Measurements from ENCODE around the gene USB1. TPM values are rescaled to one million over a fixed set of nuclear protein-coding genes. Genes with fewer than 3 reads are reported as not detected.

Gene USB1
- total RNA-seq, 1 experiment from 2014 or later, result 106 TPM

DNA sequence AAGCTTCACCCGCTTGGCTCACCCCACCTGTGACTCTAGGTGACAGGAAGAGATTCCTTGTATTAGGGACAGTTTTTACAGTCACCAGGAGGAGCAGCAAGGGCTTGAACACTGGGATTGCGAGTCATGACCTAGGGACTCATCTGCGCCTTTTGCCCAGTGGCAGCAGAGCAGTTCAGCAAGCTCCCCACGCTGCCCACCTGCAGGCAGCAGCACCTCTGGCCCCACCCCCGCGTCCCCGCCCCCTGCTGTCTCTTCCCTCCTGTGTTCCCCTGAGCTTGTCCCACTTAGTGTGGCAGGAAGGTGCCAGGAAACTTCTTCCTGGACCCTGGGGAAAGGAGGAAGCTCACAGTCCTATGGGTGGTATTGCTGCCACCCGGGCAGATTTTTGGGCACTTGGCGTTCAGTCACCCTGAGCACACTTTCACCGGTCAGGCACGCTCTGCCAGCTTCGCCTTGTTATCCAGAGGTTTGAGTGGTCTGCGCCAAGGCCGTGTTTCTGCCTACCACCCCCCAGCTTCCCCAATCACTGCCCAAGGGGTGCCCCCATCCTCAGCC, 33.0 kb downstream of the USB1 start:
- DNase-seq (ENCODE audit: low spot score), result no peak
- TF ChIP-seq EZH2 (IDR thresholded peaks at IDR 0.05; ENCODE audit: borderline replicate concordance, low read depth, low read length, poor library complexity, severe bottlenecking) (no peak), CTCF (conservative IDR thresholded peaks at IDR 0.05; ENCODE audit: low read depth, low read length) (no peak)
- intact Hi-C loops (cut with micrococcal nuclease; ENCODE audit: unreplicated experiment), result no loop called here

DNA sequence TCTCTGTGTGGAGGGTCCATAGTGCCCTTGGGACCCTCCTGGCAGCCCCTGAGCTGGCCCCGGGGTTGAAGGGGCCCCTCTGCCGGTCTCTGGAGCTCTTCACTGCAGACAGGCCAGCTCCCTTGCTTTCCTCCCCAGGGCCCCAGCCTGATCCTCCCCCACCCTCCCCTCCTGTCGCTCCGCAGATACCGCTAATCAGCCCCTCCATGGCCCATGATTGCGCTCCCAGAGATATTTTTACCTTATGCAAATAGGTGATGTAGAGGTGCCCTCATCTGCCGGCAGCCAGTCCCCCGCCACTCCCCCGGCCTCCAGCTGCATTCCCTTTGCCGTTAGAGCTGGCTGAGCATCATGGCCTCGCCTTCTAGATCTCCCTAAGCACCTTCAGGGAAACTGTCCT, 33.6 kb downstream of the USB1 start:
- no peak overlapping the region for H3K4me3 ChIP-seq (ENCODE audit: low read depth, low read length, poor library complexity, severe bottlenecking)
- intact Hi-C loops (cut with micrococcal nuclease; ENCODE audit: unreplicated experiment), result no loop called here
- H3K36me3 ChIP-seq (ENCODE audit: insufficient read depth, low read length, poor library complexity, severe bottlenecking), result no peaks in the 10 kb centered on the region
- H3K27me3 ChIP-seq (replicated peaks; ENCODE audit: insufficient read depth, low read depth, low read length, poor library complexity), result no peaks in the 10 kb centered on the region
- BruUV-seq (replicated peaks), result no TSS peak
- no peaks in the 10 kb centered on the region for H3K4me1 ChIP-seq (ENCODE audit: insufficient read depth, low read length, poor library complexity, severe bottlenecking)
- H3K27ac ChIP-seq (ENCODE audit: low read depth, low read length, poor library complexity, severe bottlenecking), result no peak overlapping the region
- no peak for TF ChIP-seq CTCF (conservative IDR thresholded peaks at IDR 0.05; ENCODE audit: low read depth, low read length)
- TF ChIP-seq EZH2 (IDR thresholded peaks at IDR 0.05; ENCODE audit: borderline replicate concordance, low read depth, low read length, poor library complexity, severe bottlenecking), result no peak
- H3K9me3 ChIP-seq (ENCODE audit: low read depth, low read length, poor library complexity, severe bottlenecking), result no peaks in the 10 kb centered on the region
- POLR2A ChIA-PET (ENCODE audit: low non-redundant PET), result no interaction called here
- DNase-seq (ENCODE audit: low spot score), result no peak
- CTCF ChIA-PET, result interaction anchor here (0.6 to 1.1 kb wide), 2 partner anchors 15 to 115 kb away, joined by 5 to 6 read pairs; no protein-coding TSS in a partner anchor

More for the DNA sequence above, 33.0 kb downstream of the USB1 start:
- Histone ChIP-seq H3K27ac (ENCODE audit: low read depth, low read length, poor library complexity, severe bottlenecking) (no peak overlapping the region), H3K4me3 (ENCODE audit: low read depth, low read length, poor library complexity, severe bottlenecking) (no peak overlapping the region), H3K36me3 (ENCODE audit: insufficient read depth, low read length, poor library complexity, severe bottlenecking) (no peaks in the 10 kb centered on the region), H3K27me3 (replicated peaks; ENCODE audit: insufficient read depth, low read depth, low read length, poor library complexity) (no peaks in the 10 kb centered on the region), H3K9me3 (ENCODE audit: low read depth, low read length, poor library complexity, severe bottlenecking) (no peaks in the 10 kb centered on the region), H3K4me1 (ENCODE audit: insufficient read depth, low read length, poor library complexity, severe bottlenecking) (no peaks in the 10 kb centered on the region)
- CTCF ChIA-PET, result interaction anchor here (0.6 to 1.1 kb wide), 2 partner anchors 15 to 114 kb away, joined by 5 to 6 read pairs; no protein-coding TSS in a partner anchor
- POLR2A ChIA-PET (ENCODE audit: low non-redundant PET), result no interaction called here
- BruUV-seq (replicated peaks), result no TSS peak

DNA sequence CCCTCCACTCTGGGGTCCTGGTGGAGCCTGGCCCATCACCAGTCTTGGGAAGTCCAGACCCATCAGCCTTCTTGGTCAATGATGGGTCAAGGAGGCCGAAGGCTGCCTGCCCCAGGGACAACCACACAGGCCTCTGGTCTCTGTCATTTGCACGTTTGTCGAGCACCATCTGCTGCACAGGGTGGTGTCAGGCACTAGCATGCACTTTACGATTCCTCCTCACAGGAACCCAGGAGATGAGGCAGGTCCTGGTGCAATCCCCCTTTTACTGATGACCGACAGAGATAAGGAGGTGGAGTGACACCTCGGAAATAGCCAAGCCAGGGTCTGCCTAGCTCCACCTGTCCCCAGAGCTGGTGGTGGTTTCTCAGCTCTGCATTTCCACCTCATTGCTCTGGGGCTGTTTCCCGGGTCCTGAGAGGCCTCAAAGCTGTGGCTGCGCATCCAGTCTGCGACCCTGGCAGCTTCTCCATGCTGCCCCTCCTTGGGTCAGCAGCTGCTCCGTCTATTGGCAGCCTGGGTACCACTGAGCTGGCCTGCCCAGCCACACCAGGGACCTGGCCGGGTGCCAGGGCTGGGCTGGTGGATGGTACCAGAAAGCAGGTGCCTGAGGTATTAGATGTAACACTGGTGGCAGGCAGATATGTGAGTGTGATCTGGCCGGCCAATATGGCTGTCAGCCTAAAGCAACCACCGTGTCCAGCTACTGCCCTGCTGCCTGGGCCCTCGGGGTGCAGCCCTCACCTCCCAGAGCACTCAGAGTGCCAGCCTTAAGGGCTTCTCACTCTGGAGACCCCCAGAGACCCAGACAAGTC, 34.4 kb downstream of the USB1 start:
- ChIA-PET CTCF (interaction anchor here (1.1 kb wide), 1 partner anchor 116 kb away, joined by 5 read pairs; no protein-coding TSS in a partner anchor), POLR2A (ENCODE audit: low non-redundant PET) (no interaction called here)

More for the DNA sequence above, 34.4 kb downstream of the USB1 start:
- DNase-seq (ENCODE audit: low spot score), result no peak
- Histone ChIP-seq H3K9me3 (ENCODE audit: low read depth, low read length, poor library complexity, severe bottlenecking) (no peaks in the 10 kb centered on the region), H3K4me3 (ENCODE audit: low read depth, low read length, poor library complexity, severe bottlenecking) (no peak overlapping the region), H3K4me1 (ENCODE audit: insufficient read depth, low read length, poor library complexity, severe bottlenecking) (no peaks in the 10 kb centered on the region), H3K27ac (ENCODE audit: low read depth, low read length, poor library complexity, severe bottlenecking) (no peak overlapping the region), H3K27me3 (replicated peaks; ENCODE audit: insufficient read depth, low read depth, low read length, poor library complexity) (no peaks in the 10 kb centered on the region), H3K36me3 (ENCODE audit: insufficient read depth, low read length, poor library complexity, severe bottlenecking) (no peaks in the 10 kb centered on the region)
- intact Hi-C loops (cut with micrococcal nuclease; ENCODE audit: unreplicated experiment), result no loop called here
- no peak for TF ChIP-seq EZH2 (IDR thresholded peaks at IDR 0.05; ENCODE audit: borderline replicate concordance, low read depth, low read length, poor library complexity, severe bottlenecking)
- no peak for TF ChIP-seq CTCF (conservative IDR thresholded peaks at IDR 0.05; ENCODE audit: low read depth, low read length)
- no TSS peak for BruUV-seq (replicated peaks)
